RPMI7951 (cell line): Measurements from ENCODE around the gene SPTSSB. TPM values are rescaled to one million over a fixed set of nuclear protein-coding genes. Genes with fewer than 3 reads are reported as not detected.

ENCODE experiments used
- DNase-seq: peaks from one replicate; pipeline ENCODE4 v3.0.0-alpha.2; 2012; ENCODE audit warnings: low read depth
- total RNA-seq: library from RNA; depleted of rRNA; stranded (reverse); fragments of >200 nt; shearing (Covaris generic); gene quantifications from 2 replicates; pipeline ENCODE4 v1.2.3, GENCODE V29; 2014

Gene SPTSSB
- total RNA-seq, 1 experiment from 2014 or later: not detected

GRCh38 chr3:161392853-161393252 lies 21.5 kb upstream of the SPTSSB start:
- DNase-seq: no peak

- no peak for DNase-seq
Measured at GRCh38 chr3:161390200-161390599, 18.9 kb upstream of the SPTSSB start.

GRCh38 chr3:161389445-161390035 lies 18.2 kb upstream of the SPTSSB start:
- no peak for DNase-seq

- DNase-seq: no peak
Measured at GRCh38 chr3:161388855-161389254, 17.5 kb upstream of the SPTSSB start.

DNA sequence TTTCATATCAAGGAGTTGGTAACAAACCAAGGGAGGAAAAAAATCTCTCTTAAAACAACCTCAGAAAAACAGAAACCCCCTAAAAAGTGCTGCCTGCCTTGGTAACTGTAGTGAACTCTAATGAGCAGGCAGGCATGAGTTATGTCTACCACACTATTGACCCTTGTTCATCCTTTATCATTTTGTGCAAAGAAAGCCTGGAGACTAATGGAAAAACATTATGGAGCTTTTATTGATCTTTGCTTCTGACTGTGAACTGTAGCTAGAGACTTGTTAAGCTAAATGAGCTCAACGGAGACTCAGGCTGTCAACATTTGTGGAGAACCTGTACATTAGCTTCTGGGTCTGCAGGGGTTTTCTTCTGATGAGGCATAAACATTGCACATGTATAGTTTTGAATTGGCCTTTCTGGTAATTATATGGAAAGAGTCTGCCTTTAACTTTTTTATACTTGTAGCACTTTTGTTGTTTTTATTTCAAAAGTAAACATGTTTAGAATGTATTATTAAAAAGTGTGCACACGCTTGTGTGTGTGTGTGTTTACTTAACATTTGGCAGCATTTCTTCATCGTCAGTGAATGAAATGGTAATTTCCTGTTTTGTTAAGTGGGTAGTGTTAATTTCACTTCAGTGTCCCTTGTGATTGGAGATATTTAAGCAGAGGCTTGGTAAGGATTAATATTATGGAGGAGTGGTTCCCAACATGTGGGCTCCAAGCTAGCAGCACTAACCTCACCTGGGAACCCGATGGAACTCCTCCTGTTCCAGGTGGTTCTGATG lies 15.9 kb upstream of the SPTSSB start:
- no peak for DNase-seq

GRCh38 chr3:161372321-161373260 lies 1.3 kb upstream of the SPTSSB start:
- no peak for DNase-seq

DNA sequence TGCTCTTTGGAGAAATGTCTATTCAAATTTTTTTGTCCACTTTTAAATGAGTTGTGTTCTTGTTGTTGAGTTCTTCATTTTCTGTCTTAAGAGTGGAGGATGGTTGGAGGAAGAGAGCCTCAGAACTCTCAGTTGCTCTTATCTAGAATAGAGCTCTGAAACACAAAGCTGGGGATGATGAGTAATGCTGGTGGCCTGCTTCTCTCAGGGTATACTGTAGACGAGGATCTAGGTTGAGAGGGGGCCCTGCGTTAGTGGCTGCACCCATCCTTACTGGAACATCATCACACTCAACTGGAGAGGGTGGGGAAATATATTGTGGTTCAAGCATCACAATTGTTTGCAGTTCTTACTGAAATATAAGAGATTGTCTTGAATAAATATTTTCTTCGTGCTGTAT lies 1.8 kb downstream of the SPTSSB start:
- no peak for DNase-seq

DNA sequence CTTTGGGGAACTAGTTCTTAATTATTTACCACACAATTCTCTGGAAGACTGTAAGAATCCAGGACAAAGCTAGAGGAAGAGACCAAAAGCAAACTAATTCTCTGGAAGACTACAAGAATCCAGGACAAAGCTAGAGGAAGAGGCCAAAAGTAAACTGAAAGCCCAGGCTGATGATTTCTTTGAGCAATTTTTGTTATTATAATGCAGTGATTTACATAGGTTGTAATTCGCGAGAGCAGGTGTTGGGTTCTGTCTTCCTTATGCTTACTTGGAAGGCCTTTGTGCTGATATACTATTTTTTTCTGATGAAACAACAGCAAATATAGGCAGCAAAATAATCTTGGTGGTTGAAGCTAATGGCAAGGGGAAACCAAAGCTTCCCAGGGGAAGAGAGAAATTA lies 5.2 kb downstream of the SPTSSB start:
- DNase-seq: no peak

- DNase-seq: no peak
Measured at GRCh38 chr3:161358488-161358887, 12.8 kb downstream of the SPTSSB start.

DNA sequence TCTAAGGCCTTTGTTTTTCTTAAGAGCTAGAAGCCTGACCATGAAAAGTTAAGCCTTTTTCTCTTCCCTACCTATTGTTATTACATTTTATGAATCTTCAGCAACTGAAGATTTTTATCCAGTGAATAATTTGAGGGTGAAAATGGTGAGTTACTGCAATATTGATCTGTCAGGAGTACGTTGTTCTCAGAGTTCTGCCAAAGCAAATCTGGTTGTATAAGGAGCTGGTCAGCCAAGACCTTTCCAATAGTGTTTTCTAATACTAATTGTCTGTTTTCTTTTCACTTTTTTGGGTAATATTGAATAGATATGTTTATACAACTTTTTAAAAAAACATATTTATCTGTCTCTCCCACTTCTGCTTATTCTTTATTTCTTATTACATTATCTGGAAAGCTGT lies 15.0 kb downstream of the SPTSSB start:
- DNase-seq: no peak

GRCh38 chr3:161355508-161355907 lies 15.8 kb downstream of the SPTSSB start:
- no peak for DNase-seq

GRCh38 chr3:161354554-161354953 lies 16.8 kb downstream of the SPTSSB start:
- DNase-seq: no peak

GRCh38 chr3:161351330-161351729 lies 20.0 kb downstream of the SPTSSB start:
- DNase-seq: no peak

- DNase-seq: no peak
Measured at GRCh38 chr3:161350916-161351315, 20.4 kb downstream of the SPTSSB start.

- peak; percentile 86 for DNase-seq
Measured at GRCh38 chr3:161349529-161350312, 21.6 kb downstream of the SPTSSB start.

DNA sequence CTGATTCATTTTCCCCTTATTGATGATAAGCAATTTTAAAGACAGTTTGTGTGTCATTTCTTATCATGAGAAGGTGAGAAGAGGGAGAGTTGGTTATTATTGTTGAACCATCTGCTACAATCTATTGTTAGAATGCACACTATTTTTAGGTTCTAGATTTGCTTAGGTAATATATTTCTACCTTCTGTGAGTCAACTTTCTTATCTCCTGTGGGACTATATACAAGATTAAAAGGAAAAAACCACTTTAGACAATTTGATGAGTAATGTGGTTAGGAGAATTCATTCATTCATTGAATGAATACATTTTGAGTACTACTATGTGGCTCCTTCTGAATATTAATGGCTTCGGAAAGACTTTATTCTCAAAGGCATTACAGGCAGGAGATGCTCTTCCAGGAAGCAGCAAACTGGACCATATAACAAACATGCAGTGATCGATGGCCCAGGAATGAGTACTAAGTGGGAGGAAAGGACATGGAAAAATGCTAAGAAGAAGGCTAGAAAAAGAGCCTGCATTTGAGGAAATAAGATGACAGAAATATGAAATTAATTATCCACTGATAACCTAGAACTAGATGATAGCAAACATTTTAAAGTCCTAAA lies 22.4 kb downstream of the SPTSSB start:
- peak; percentile 24 for DNase-seq

- DNase-seq: peak; percentile 9
Measured at GRCh38 chr3:161347726-161348125, 23.6 kb downstream of the SPTSSB start.

DNA sequence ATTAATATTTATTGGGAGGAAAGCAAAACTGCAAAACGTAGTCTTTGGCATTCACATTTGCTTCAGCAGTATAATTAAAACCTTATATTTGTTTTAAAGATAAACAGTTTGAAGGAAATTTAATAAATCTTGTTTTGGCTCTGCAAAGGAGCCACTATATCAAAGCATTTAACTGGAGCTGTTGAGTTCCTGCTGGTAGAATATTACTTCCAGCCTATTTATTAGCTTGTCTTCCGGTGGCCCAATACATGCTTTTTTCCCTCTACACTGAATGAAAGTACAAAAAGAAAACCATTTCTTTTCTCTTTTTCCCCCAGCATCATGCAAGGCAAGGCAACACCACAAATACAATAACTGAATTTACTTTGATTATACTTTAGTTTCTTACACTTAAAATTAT lies 26.3 kb downstream of the SPTSSB start:
- DNase-seq: no peak

DNA sequence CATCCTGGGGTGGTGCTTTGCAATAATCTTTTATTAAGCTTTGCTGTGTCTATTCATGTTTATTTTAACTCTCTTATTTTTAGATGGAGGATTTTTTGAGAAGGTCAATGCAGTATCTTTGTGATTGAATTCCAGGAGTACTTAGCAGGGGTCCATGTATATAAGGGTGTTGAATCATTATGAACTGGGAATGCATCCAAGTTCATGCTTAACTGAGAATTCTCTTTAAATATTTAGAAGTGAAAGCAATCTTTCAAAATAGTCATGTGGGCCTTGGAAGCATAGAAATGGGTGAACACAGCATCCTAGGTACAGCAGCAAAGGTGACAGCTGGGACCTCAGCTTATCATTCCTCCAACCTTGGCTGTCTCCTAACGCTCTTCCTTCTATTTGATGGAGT lies 27.3 kb downstream of the SPTSSB start:
- no peak for DNase-seq

DNA sequence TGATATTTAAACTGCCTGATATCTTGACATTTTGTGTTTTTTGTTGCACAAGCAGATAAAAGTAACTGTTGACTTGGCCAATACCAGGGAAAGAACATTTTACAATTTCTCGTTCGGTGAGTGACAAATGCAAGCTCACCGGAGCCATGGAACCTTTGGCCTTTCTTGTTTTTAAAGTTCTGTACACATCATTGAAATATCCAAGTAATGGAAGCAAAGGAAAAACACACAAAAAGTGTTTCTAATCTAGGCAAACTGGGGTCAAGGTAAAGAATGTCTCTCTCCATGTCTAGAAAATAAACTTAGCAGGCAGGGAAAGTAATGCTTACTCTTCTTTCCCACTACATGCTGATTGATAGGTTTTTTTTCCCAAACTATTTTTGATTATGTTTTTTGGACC lies 27.8 kb downstream of the SPTSSB start:
- DNase-seq: no peak

GRCh38 chr3:161342629-161343028 lies 28.7 kb downstream of the SPTSSB start:
- DNase-seq: no peak
